GM12878 (cell line): ENCODE measurements around the gene CLDN6. TPM values are rescaled to one million over a fixed set of nuclear protein-coding genes. Genes with fewer than 3 reads are reported as not detected.

Experiments
- ATAC-seq: fragments of 200-7000 bp; cut with Tn5 transposase; 3 replicates; pipeline ENCODE4 v1.9.1; 2020; ENCODE audit warnings: mild to moderate bottlenecking, moderate library complexity
- BruUV-seq: library from RNA; stranded (reverse); fragments of 400-500 nt; replicated peaks from 2 replicates; lab custom pipeline; 2021; lab: Mats Ljungman, UMichigan
- CTCF ChIA-PET: fragments of 300-600 bp; sonication (Branson Sonifier 250); formaldehyde crosslinking; extraction: SDS; loops from one replicate; lab custom pipeline; 2021; ENCODE audit warnings: inconsistent platforms; lab: Yijun Ruan, JAX
- POLR2A ChIA-PET: fragments of 350-600 bp; formaldehyde crosslinking; extraction: SDS; loops from one replicate; lab custom pipeline; 2021; ENCODE audit warnings: inconsistent platforms; lab: Charles Lee
- RAD21 ChIA-PET: fragments of 300-600 bp; sonication (Branson Sonifier 250); formaldehyde crosslinking; loops from one replicate; lab custom pipeline; 2023; ENCODE audit warnings: antibody characterized with exemption; ENCODE audit not compliant: unreplicated experiment; lab: Charles Lee
- SMC1A ChIA-PET: fragments of 300-600 bp; sonication (Branson Sonifier 250); formaldehyde crosslinking; loops from one replicate; lab custom pipeline; 2023; ENCODE audit not compliant: unreplicated experiment, uncharacterized antibody; lab: Charles Lee
- DNase-seq: peaks from one replicate; pipeline ENCODE4 v3.0.0-alpha.2; 2011; ENCODE audit warnings: low read depth, low spot score
- FAIRE-seq: peaks from 3 replicates; lab custom pipeline; 2011; peaks lifted over from hg19 to GRCh38; lab: Jason Lieb, UNC
- H2AFZ ChIP-seq: 2 replicates; pipeline ENCODE4 v1.6.0; 2011; ENCODE audit warnings: low read depth, low read length, control low read depth; ENCODE audit not compliant: control insufficient read depth
- H3K27ac ChIP-seq: 2 replicates; pipeline ENCODE4 v1.5.1; 2011; ENCODE audit warnings: control low read depth; ENCODE audit not compliant: control insufficient read depth, insufficient read depth
- H3K27me3 ChIP-seq, 2 experiments: replicated peaks in 1 of 2; 2 replicates each; pipeline versions ENCODE4 v1.6.0 to v1.6.1; 2011; ENCODE audit warnings: low read length in 1 of 2; ENCODE audit not compliant: control insufficient read depth in 2 of 2, insufficient read depth in 2 of 2
- H3K36me3 ChIP-seq, 2 experiments: 2 replicates each; pipeline ENCODE4 v1.5.1; 2011; ENCODE audit warnings: low read length in 1 of 2; ENCODE audit not compliant: control insufficient read depth in 2 of 2, insufficient read depth in 2 of 2
- H3K4me1 ChIP-seq: 2 replicates; pipeline ENCODE4 v1.6.1; 2011; ENCODE audit warnings: mild to moderate bottlenecking, low read length, moderate library complexity, mixed read lengths; ENCODE audit not compliant: control insufficient read depth, insufficient read depth
- H3K4me2 ChIP-seq: 2 replicates; pipeline ENCODE4 v1.6.0; 2011; ENCODE audit warnings: control low read depth; ENCODE audit not compliant: control insufficient read depth, insufficient read depth
- H3K4me3 ChIP-seq: fragments of 200-600 bp; sonication (generic); 2 replicates; pipeline ENCODE4 v1.5.1; 2016
- H3K79me2 ChIP-seq: 2 replicates; pipeline ENCODE4 v1.6.0; 2011; ENCODE audit warnings: low read length; ENCODE audit not compliant: control insufficient read depth, insufficient read depth
- H3K9ac ChIP-seq: 2 replicates; pipeline ENCODE4 v1.8.0; 2011; ENCODE audit warnings: low read length, control low read depth, mixed read lengths; ENCODE audit not compliant: control insufficient read depth, insufficient read depth
- H3K9me3 ChIP-seq: replicated peaks from 3 replicates; pipeline ENCODE4 v1.5.1; 2011; ENCODE audit warnings: mild to moderate bottlenecking, low read length; ENCODE audit not compliant: control insufficient read depth, insufficient read depth
- H4K20me1 ChIP-seq: 2 replicates; pipeline ENCODE4 v1.6.0; 2011; ENCODE audit not compliant: control insufficient read depth, insufficient read depth
- ATF3 ChIP-seq: IDR thresholded peaks from 2 replicates; pipeline ENCODE4 v1.6.1; 2011; ENCODE audit warnings: low read depth, mild to moderate bottlenecking, low read length, moderate library complexity, borderline replicate concordance; ENCODE audit errors: extremely low read depth
- BRCA1 ChIP-seq: IDR thresholded peaks from 2 replicates; pipeline ENCODE4 v1.6.1; 2011; ENCODE audit warnings: low read depth, low read length, improper control_type of control experiment
- CREB1 ChIP-seq: IDR thresholded peaks from 2 replicates; pipeline ENCODE4 v1.6.1; 2012; ENCODE audit warnings: low read depth, mild to moderate bottlenecking, inconsistent platforms
- EZH2 ChIP-seq: IDR thresholded peaks from 2 replicates; pipeline ENCODE4 v1.6.1; 2012; ENCODE audit warnings: low read depth, mild to moderate bottlenecking, control low read depth, inconsistent platforms, low read length, borderline replicate concordance; ENCODE audit not compliant: control insufficient read depth
- HDAC2 ChIP-seq: fragments of 200-600 bp; sonication (generic); IDR thresholded peaks from 2 replicates; pipeline ENCODE4 v1.6.1; 2017
- MXI1 ChIP-seq: fragments of 150-350 bp; IDR thresholded peaks from 2 replicates; pipeline ENCODE4 v1.6.1; 2011; ENCODE audit warnings: low read depth, mild to moderate bottlenecking, inconsistent platforms, low read length, improper control_type of control experiment
- NBN ChIP-seq: fragments of 450-650 bp; IDR thresholded peaks from 2 replicates; pipeline ENCODE4 v1.6.1; 2016
- POLR2AphosphoS2 ChIP-seq: IDR thresholded peaks from 2 replicates; pipeline ENCODE4 v1.6.1; 2011; ENCODE audit warnings: low read depth, mild to moderate bottlenecking, low read length, improper control_type of control experiment, moderate library complexity
- RELB ChIP-seq: fragments of 450-650 bp; IDR thresholded peaks from 2 replicates; pipeline ENCODE4 v1.6.1; 2017; ENCODE audit warnings: low read depth, mild to moderate bottlenecking, moderate library complexity
- SUZ12 ChIP-seq: fragments of 200-600 bp; sonication (generic); IDR thresholded peaks from one replicate; pipeline ENCODE4 v1.6.1; 2018; ENCODE audit warnings: antibody characterized with exemption, mild to moderate bottlenecking; ENCODE audit not compliant: unreplicated experiment
- TAF1 ChIP-seq: IDR thresholded peaks from 2 replicates; pipeline ENCODE4 v1.6.1; 2011; ENCODE audit warnings: mild to moderate bottlenecking, low read depth, low read length, borderline replicate concordance
- TARDBP ChIP-seq: IDR thresholded peaks from 2 replicates; pipeline ENCODE4 v1.6.1; 2016; ENCODE audit warnings: borderline replicate concordance
- USF1 ChIP-seq: IDR thresholded peaks from 2 replicates; pipeline ENCODE4 v1.6.1; 2011; ENCODE audit warnings: borderline replicate concordance, low read depth, mild to moderate bottlenecking, moderate library complexity, mixed read lengths, low read length; ENCODE audit not compliant: insufficient read depth; ENCODE audit errors: extremely low read length
- ZBTB11 ChIP-seq: fragments of 450-650 bp; formaldehyde crosslinking; IDR thresholded peaks from 2 replicates; pipeline ENCODE4 v1.5.0; 2022; ENCODE audit warnings: mild to moderate bottlenecking, missing genetic modification characterization
- ZNF24 ChIP-seq: fragments of 450-650 bp; IDR thresholded peaks from 2 replicates; pipeline ENCODE4 v1.6.1; 2017; ENCODE audit warnings: antibody characterized with exemption, mild to moderate bottlenecking
- WGBS: methylation state at CpG from one replicate; pipeline ENCODE4 v1.1.6; 2016; ENCODE audit warnings: low lambda C conversion rate; ENCODE audit not compliant: insufficient replicate concordance, insufficient coverage; ENCODE audit errors: missing lambda C conversion rate; 5-methylcytosine and 5-hydroxymethylcytosine counted together
- in situ Hi-C: fragments of 300-500 bp; cut with MboI; formaldehyde crosslinking; loops from 9 replicates; pipeline ENCODE4 v1.14.3; 2018; ENCODE audit warnings: mixed read lengths
- intact Hi-C: fragments of 100-400 bp; cut with micrococcal nuclease; formaldehyde crosslinking; loops from one replicate; pipeline ENCODE4 v1.14.2; 2022; ENCODE audit not compliant: unreplicated experiment
- polyA plus RNA-seq, 11 experiments: library from polyadenylated mRNA; depleted of rRNA in 4 of 11; unstranded in 6 of 11; stranded (reverse) in 5 of 11; fragments of >200 nt; fragmentation: Nextera tagmentation in 4 of 11; fragmentation: Illumina TruSeq in 1 of 11; extraction: Ambion mirVana in 4 of 11; extraction: Trizol in 1 of 11; gene quantifications; 1 replicate in 1 of 11; 2 replicates in 10 of 11; pipeline versions ENCODE4 v1.2.1 to v1.2.3, GENCODE V29; 2011 to 2016; ENCODE audit warnings: inconsistent platforms in 2 of 11, missing spikeins in 2 of 11, low read depth in 1 of 11
- total RNA-seq, 4 experiments: library from RNA; depleted of rRNA in 3 of 4; stranded (reverse); fragments of >200 nt in 3 of 4; fragmentation: Illumina TruSeq in 1 of 4; extraction: Trizol in 1 of 4; gene quantifications; 2 replicates each; pipeline versions ENCODE4 v1.2.1 to v1.2.3, GENCODE V29; 2013 to 2021

The CLDN6 gene
- total and polyA plus RNA-seq, 10 of the 15 experiments (the other 5 are each of a cell fraction or from before 2014, with no cell fraction given) = 0.15 to 0.26 (median 0.23) TPM; not detected in 7

GRCh38 chr16:3009568-3010390, 8.2 kb downstream of the CLDN6 start:
- no peaks in the 10 kb centered on the region for H3K9me3 ChIP-seq
- ChIA-PET RAD21 (interaction anchor here (1.2 to 2.1 kb wide), 2 partner anchors 11 to 19 kb away, joined by 5 to 7 read pairs; partner anchors contain the start of gene TNFRSF12A), CTCF (interaction anchor here (11.3 kb wide), 1 partner anchor 17 kb away, joined by 421 read pairs; the partner anchor contains the start of genes CLDN6, HCFC1R1, THOC6 and TNFRSF12A), POLR2A (interaction anchor here (1.6 kb wide), 1 partner anchor 10 kb away, joined by 5 read pairs; the partner anchor contains the start of gene TNFRSF12A), SMC1A (interaction anchor here (0.6 kb wide), 1 partner anchor 13 kb away, joined by 3 read pairs; no protein-coding TSS in a partner anchor)
- H3K36me3 ChIP-seq = no peaks in the 10 kb centered on the region
- H3K27me3 ChIP-seq = peaks cover 0 to 17% of the 10 kb centered on the region in 2 experiments
- H3K9ac ChIP-seq = no peak overlapping the region
- no peak for ATAC-seq
- no peak overlapping the region for H3K4me3 ChIP-seq
- in situ Hi-C loops = no loop called here
- H3K4me2 ChIP-seq = no peak overlapping the region
- H3K79me2 ChIP-seq = no peaks in the 10 kb centered on the region
- WGBS = 51% methylated on average over 21 of the region's 21 CpGs
- H2AFZ ChIP-seq = no peak overlapping the region
- DNase-seq = no peak
- peaks cover 17% of the 10 kb centered on the region for H3K4me1 ChIP-seq
- no TSS peak for BruUV-seq
- intact Hi-C loops = no loop called here
- FAIRE-seq = no peak
- H3K27ac ChIP-seq = no peak overlapping the region
- H4K20me1 ChIP-seq = no peaks in the 10 kb centered on the region
- TF ChIP-seq TARDBP (no peak), NBN (no peak), BRCA1 (no peak), ZNF24 (no peak), MXI1 (no peak), EZH2 (no peak), RELB (no peak), POLR2AphosphoS2 (no peak), TAF1 (no peak), CREB1 (no peak), ZBTB11 (CRISPR knock-in tag) (no peak), ATF3 (no peak), USF1 (no peak), SUZ12 (no peak), HDAC2 (no peak)
